A549 treated with DMSO at 1 μM for 4 hours (cell line): ENCODE data around the gene HINT1. TPM values are rescaled to one million over a fixed set of nuclear protein-coding genes. Genes with fewer than 3 reads are reported as not detected.

ENCODE experiments used
- total RNA-seq: library from RNA; stranded (reverse); fragments of 200-300 nt; extraction: Qiagen RNA extraction; gene quantifications from 5 replicates; pipeline ENCODE4 v1.2.3, GENCODE V29; 2022; ENCODE audit warnings: low read depth

The HINT1 gene
- total RNA-seq, result 439 to 495 TPM (median 465 TPM) in 5 replicates

GRCh38 chr5:131165119-131165727 lies at the start of gene HINT1:
HINT1 (minus strand) TSS chr5:131165256; CDS start chr5:131165205, 51 bp downstream.

GRCh38 chr5:131170540-131171275 lies 5.7 kb upstream of the HINT1 start, which contains the start of gene LYRM7:
LYRM7 (plus strand) TSS chr5:131170944; CDS start chr5:131171021, 77 bp downstream.

Other genes with a start within 250 kb of the HINT1 start
- gene LYRM7, start 5.7 kb upstream of the HINT1 start, total RNA-seq, result 2.8 to 6.5 TPM (median 3.0 TPM) in 5 replicates
- gene CDC42SE2, start 98.8 kb upstream of the HINT1 start, total RNA-seq, result 27.1 to 34.1 TPM (median 30.3 TPM) in 5 replicates